RWPE2 (cell line): ENCODE results near the gene CDK1.

Experiments used
- ATAC-seq: fragments of 200-7000 bp; cut with Tn5 transposase; 3 replicates; pipeline ENCODE4 v1.9.1; 2021; ENCODE audit warnings: low read depth
- DNase-seq: peaks from one replicate; pipeline ENCODE4 v3.0.0-alpha.2; 2020; ENCODE audit warnings: low spot score
- H3K27ac ChIP-seq: fragments of 450-650 bp; 2 replicates; pipeline ENCODE4 v1.5.1; 2017; ENCODE audit warnings: mild to moderate bottlenecking; ENCODE audit not compliant: poor library complexity, severe bottlenecking
- H3K27me3 ChIP-seq: fragments of 250-450 bp; sonication (Bioruptor Pico); 2 replicates; pipeline ENCODE4 v1.5.1; 2021; ENCODE audit warnings: mild to moderate bottlenecking, moderate library complexity; ENCODE audit not compliant: insufficient read depth, poor library complexity, severe bottlenecking
- H3K36me3 ChIP-seq: fragments of 250-450 bp; sonication (Bioruptor Pico); 2 replicates; pipeline ENCODE4 v1.5.1; 2020; ENCODE audit warnings: low read depth, mild to moderate bottlenecking, moderate library complexity
- H3K4me1 ChIP-seq: fragments of 250-450 bp; sonication (Bioruptor Pico); 2 replicates; pipeline ENCODE4 v1.5.1; 2021; ENCODE audit warnings: mild to moderate bottlenecking, moderate library complexity; ENCODE audit not compliant: insufficient read depth, poor library complexity, severe bottlenecking
- H3K4me3 ChIP-seq: fragments of 250-450 bp; sonication (Bioruptor Pico); 2 replicates; pipeline ENCODE4 v1.5.1; 2021; ENCODE audit warnings: mild to moderate bottlenecking, moderate library complexity; ENCODE audit not compliant: severe bottlenecking
- H3K9me3 ChIP-seq: fragments of 250-450 bp; sonication (Bioruptor Pico); 2 replicates; pipeline ENCODE4 v1.5.1; 2021; ENCODE audit warnings: mild to moderate bottlenecking, moderate library complexity; ENCODE audit not compliant: severe bottlenecking
- CTCF ChIP-seq: fragments of 450-650 bp; IDR thresholded peaks from one replicate; pipeline ENCODE4 v1.5.1; 2017; ENCODE audit warnings: mild to moderate bottlenecking, moderate library complexity; ENCODE audit not compliant: poor library complexity, severe bottlenecking

The CDK1 gene

GRCh38 chr10:60806921-60807320 is 28.6 kb downstream of the CDK1 start:
- no peak for TF ChIP-seq CTCF
- H3K27ac ChIP-seq = no peak overlapping the region
- ATAC-seq = no peak

GRCh38 chr10:60807499-60807898 is 29.2 kb downstream of the CDK1 start:
- no peak for TF ChIP-seq CTCF
- peaks cover 8% of the 10 kb centered on the region for H3K4me1 ChIP-seq
- DNase-seq = no peak
- no peaks in the 10 kb centered on the region for H3K27me3 ChIP-seq
- no peaks in the 10 kb centered on the region for H3K9me3 ChIP-seq
- no peaks in the 10 kb centered on the region for H3K36me3 ChIP-seq
- no peak overlapping the region for H3K27ac ChIP-seq
- no peak for ATAC-seq
- no peak overlapping the region for H3K4me3 ChIP-seq

More at GRCh38 chr10:60806921-60807320, 28.6 kb downstream of the CDK1 start:
- H3K4me1 ChIP-seq = peaks cover 8% of the 10 kb centered on the region
- DNase-seq = no peak
- H3K36me3 ChIP-seq = no peaks in the 10 kb centered on the region
- H3K27me3 ChIP-seq = no peaks in the 10 kb centered on the region
- no peak overlapping the region for H3K4me3 ChIP-seq
- no peaks in the 10 kb centered on the region for H3K9me3 ChIP-seq

GRCh38 chr10:60808036-60808435 is 29.8 kb downstream of the CDK1 start:
- H3K36me3 ChIP-seq = no peaks in the 10 kb centered on the region
- H3K27me3 ChIP-seq = no peaks in the 10 kb centered on the region
- no peak overlapping the region for H3K4me3 ChIP-seq
- TF ChIP-seq CTCF = no peak
- DNase-seq = no peak
- no peak overlapping the region for H3K27ac ChIP-seq
- H3K9me3 ChIP-seq = no peaks in the 10 kb centered on the region
- ATAC-seq = no peak
- H3K4me1 ChIP-seq = peaks cover 8% of the 10 kb centered on the region

DNA sequence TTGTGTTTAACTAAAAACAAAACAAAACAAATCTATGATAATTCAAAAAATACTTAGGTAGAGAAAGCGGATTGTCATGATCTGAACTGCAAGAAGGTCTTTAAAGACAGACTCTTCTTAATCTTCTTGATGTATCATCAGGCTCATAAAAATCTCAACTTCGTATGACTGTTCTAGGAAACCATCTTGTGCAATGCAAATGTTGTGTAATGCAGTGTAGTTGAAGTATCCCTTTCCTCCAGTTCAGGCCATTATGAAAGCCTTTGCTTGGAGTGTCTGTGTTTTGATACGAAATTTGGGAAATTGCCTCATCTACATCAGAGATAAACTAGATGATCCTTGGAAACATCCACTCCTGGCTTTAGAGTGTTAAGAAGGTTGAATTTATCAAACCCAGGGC is 30.9 kb downstream of the CDK1 start:
- Histone ChIP-seq H3K27me3 (no peaks in the 10 kb centered on the region), H3K4me3 (no peak overlapping the region), H3K9me3 (no peaks in the 10 kb centered on the region), H3K4me1 (peaks cover 8% of the 10 kb centered on the region), H3K36me3 (no peaks in the 10 kb centered on the region), H3K27ac (no peak overlapping the region)
- DNase-seq = no peak
- ATAC-seq = peak; percentile 79
- TF ChIP-seq CTCF = no peak

- DNase-seq (no peak), ATAC-seq (peak; percentile 72)
- no peak for TF ChIP-seq CTCF
- Histone ChIP-seq H3K9me3 (no peaks in the 10 kb centered on the region), H3K4me1 (peaks cover 8% of the 10 kb centered on the region), H3K36me3 (no peaks in the 10 kb centered on the region), H3K27ac (no peak overlapping the region), H3K27me3 (no peaks in the 10 kb centered on the region), H3K4me3 (no peak overlapping the region)
Measured at GRCh38 chr10:60810437-60811182, 32.3 kb downstream of the CDK1 start.
